ENCODE measurements around the gene GBGT1. TPM values are rescaled to one million over a fixed set of nuclear protein-coding genes. Genes with fewer than 3 reads are reported as not detected.

The GBGT1 gene
- total RNA-seq, 1 donor from 2014 or later: 6.3 TPM

GRCh38 chr9:133141833-133142595, 21.7 kb downstream of the GBGT1 start:
- intact Hi-C loops (cut with micrococcal nuclease): loop anchor here (10.0 kb wide), 1 partner anchor 107 kb away; the partner anchor contains the start of gene GTF3C5
- H3K4me1 ChIP-seq: peaks cover 87% of the 10 kb centered on the region
- peak; percentile 79 for DNase-seq
- H3K27ac ChIP-seq (replicated peaks): peak overlapping the region; percentile 95
- H3K27me3 ChIP-seq (ENCODE audit: low read depth): no peaks in the 10 kb centered on the region
- no peaks in the 10 kb centered on the region for H3K36me3 ChIP-seq
- no peak overlapping the region for H3K4me3 ChIP-seq
- H3K9me3 ChIP-seq (replicated peaks): no peaks in the 10 kb centered on the region
- TF ChIP-seq, protein P1, sequence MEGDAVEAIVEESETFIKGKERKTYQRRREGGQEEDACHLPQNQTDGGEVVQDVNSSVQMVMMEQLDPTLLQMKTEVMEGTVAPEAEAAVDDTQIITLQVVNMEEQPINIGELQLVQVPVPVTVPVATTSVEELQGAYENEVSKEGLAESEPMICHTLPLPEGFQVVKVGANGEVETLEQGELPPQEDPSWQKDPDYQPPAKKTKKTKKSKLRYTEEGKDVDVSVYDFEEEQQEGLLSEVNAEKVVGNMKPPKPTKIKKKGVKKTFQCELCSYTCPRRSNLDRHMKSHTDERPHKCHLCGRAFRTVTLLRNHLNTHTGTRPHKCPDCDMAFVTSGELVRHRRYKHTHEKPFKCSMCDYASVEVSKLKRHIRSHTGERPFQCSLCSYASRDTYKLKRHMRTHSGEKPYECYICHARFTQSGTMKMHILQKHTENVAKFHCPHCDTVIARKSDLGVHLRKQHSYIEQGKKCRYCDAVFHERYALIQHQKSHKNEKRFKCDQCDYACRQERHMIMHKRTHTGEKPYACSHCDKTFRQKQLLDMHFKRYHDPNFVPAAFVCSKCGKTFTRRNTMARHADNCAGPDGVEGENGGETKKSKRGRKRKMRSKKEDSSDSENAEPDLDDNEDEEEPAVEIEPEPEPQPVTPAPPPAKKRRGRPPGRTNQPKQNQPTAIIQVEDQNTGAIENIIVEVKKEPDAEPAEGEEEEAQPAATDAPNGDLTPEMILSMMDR (IDR thresholded peaks at IDR 0.05; ENCODE audit: borderline replicate concordance): no peak

DNA sequence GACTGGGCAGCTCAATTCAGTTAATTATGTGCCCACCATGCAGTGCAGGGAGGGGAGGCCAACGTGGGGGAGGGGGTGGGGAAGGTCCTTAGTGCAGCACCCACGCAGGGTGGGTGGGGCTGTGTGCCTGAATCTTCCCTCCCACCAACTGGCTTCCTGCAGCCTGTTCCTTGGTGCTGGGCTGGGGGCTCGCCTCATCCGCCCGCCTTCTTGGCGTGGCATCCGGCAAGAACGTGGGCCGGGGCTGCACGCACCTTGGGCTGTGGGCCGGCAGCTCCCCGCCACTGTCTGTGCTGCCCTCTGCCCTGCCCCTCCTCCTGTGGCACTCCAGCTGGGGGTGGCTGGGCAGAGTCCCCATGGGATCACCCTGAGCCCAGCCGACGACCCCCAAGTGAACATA, 23.1 kb downstream of the GBGT1 start:
- no peak for DNase-seq
- Histone ChIP-seq H3K27me3 (ENCODE audit: low read depth) (no peaks in the 10 kb centered on the region), H3K36me3 (no peaks in the 10 kb centered on the region), H3K9me3 (replicated peaks) (no peaks in the 10 kb centered on the region), H3K4me1 (peaks cover 96% of the 10 kb centered on the region), H3K27ac (replicated peaks) (peak overlapping the region; percentile 95), H3K4me3 (no peak overlapping the region)
- TF ChIP-seq, protein P1 (IDR thresholded peaks at IDR 0.05; ENCODE audit: borderline replicate concordance): no peak
- intact Hi-C loops (cut with micrococcal nuclease): loop anchor here (10.0 kb wide), 1 partner anchor 106 kb away; the partner anchor contains the start of gene GTF3C5

- TF ChIP-seq, protein P1 (IDR thresholded peaks at IDR 0.05; ENCODE audit: borderline replicate concordance): no peak
- no peaks in the 10 kb centered on the region for H3K9me3 ChIP-seq (replicated peaks)
- H3K36me3 ChIP-seq: no peaks in the 10 kb centered on the region
- intact Hi-C loops (cut with micrococcal nuclease): loop anchor here (10.0 kb wide), 1 partner anchor 105 kb away; the partner anchor contains the start of gene GTF3C5
- H3K27me3 ChIP-seq (ENCODE audit: low read depth): no peaks in the 10 kb centered on the region
- H3K4me1 ChIP-seq: peaks cover 100% of the 10 kb centered on the region
- peak overlapping the region; percentile 95 for H3K27ac ChIP-seq (replicated peaks)
- DNase-seq: no peak
- no peak overlapping the region for H3K4me3 ChIP-seq
Measured at GRCh38 chr9:133140174-133140505, 23.6 kb downstream of the GBGT1 start.

GRCh38 chr9:133139246-133140173, 24.2 kb downstream of the GBGT1 start:
- no peaks in the 10 kb centered on the region for H3K36me3 ChIP-seq
- H3K27ac ChIP-seq (replicated peaks): peak overlapping the region; percentile 95
- H3K4me3 ChIP-seq: no peak overlapping the region
- DNase-seq: no peak
- intact Hi-C loops (cut with micrococcal nuclease): loop anchor here (10.0 kb wide), 1 partner anchor 105 kb away; the partner anchor contains the start of gene GTF3C5
- H3K4me1 ChIP-seq: peaks cover 100% of the 10 kb centered on the region
- H3K27me3 ChIP-seq (ENCODE audit: low read depth): no peaks in the 10 kb centered on the region
- TF ChIP-seq, protein P1 (IDR thresholded peaks at IDR 0.05; ENCODE audit: borderline replicate concordance): no peak
- H3K9me3 ChIP-seq (replicated peaks): no peaks in the 10 kb centered on the region

GRCh38 chr9:133137451-133138231, 26.1 kb downstream of the GBGT1 start:
- no peaks in the 10 kb centered on the region for H3K36me3 ChIP-seq
- TF ChIP-seq, protein P1 (IDR thresholded peaks at IDR 0.05; ENCODE audit: borderline replicate concordance): no peak
- H3K27ac ChIP-seq (replicated peaks): peak overlapping the region; percentile 95
- intact Hi-C loops (cut with micrococcal nuclease): no loop called here
- no peaks in the 10 kb centered on the region for H3K9me3 ChIP-seq (replicated peaks)
- H3K27me3 ChIP-seq (ENCODE audit: low read depth): no peaks in the 10 kb centered on the region
- peaks cover 100% of the 10 kb centered on the region for H3K4me1 ChIP-seq
- H3K4me3 ChIP-seq: no peak overlapping the region
- peak; percentile 71 for DNase-seq
